ENCODE results near the gene HYAL4. TPM values are rescaled to one million over a fixed set of nuclear protein-coding genes. Genes with fewer than 3 reads are reported as not detected.
"Not testable (repeated sequence)": the region's sequence is repeated elsewhere in the genome, so short reads cannot be mapped to it uniquely, and the experiment has no call there.

HYAL4 gene
- total RNA-seq, 8 experiments from 2014 or later, result 0.24 TPM; not detected in 7

DNA sequence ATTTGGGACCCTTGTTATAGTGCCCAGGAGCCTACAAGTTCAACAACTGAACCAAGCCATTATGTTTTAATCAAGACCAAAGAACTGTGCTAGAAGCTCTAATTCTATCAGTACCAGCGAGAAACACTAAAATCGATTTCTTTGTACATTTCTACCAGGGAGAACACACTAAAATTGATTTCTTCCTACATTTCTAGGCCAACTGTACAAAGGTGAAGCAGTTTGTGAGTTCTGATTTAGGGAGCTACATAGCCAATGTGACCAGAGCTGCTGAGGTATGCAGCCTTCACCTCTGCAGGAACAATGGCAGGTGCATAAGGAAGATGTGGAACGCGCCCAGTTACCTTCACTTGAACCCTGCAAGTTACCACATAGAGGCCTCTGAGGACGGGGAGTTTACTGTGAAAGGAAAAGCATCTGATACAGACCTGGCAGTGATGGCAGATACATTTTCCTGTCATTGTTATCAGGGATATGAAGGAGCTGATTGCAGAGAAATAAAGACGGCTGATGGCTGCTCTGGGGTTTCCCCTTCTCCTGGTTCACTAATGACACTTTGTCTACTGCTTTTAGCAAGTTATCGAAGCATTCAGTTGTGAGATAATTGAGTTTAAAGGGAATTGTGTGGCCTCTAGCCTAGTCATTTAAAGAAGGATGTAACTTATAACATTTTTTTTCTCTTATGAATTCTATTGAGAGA is 31.7 kb downstream of the HYAL4 start:
- in situ Hi-C loops (cut with MboI; ENCODE audit: low pct_unique_long_range_greater_than_20kb in 2 of 9, low sequenced_read_pairs in 9 of 9, unreplicated experiment in 9 of 9), result no loop called here
- H3K27ac ChIP-seq, result no peak overlapping the region
- no peak for ATAC-seq (replicated peaks in 6 of 8)
- H3K4me1 ChIP-seq (replicated peaks in 1 of 2), result no peaks in the 10 kb centered on the region
- WGBS, 10 experiments, result 5 to 89% (median 57%) methylated on average over 2 to 6 of the region's 7 CpGs; no CpG with 5 or more reads in 2 of the 10 experiments
- H3K4me3 ChIP-seq, result no peak overlapping the region

DNA sequence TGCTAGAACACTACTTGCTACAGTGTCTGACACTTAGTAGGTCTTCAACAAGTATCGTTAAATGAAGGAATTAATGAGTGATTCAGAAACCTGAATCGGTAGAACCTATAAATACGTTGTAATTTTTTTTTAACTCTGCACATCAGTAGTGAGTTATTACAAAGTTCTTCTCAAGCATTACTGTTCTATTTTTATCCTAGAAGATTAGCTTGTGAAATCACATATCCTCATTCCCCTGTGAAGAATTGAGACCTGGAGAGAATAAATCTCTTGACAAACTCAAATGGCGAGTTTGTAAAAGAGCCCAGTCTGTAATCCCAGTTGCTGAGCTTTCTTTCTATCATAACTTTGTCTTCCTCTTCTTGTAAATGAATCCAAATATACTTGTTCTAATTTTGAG is 34.7 kb downstream of the HYAL4 start:
- Histone ChIP-seq H3K27ac (no peak overlapping the region), H3K4me1 (replicated peaks in 1 of 2) (no peaks in the 10 kb centered on the region), H3K4me3 (no peak overlapping the region)
- 20 to 100% (median 78%) methylated on average over 1 to 4 of the region's 4 CpGs for WGBS, 10 experiments
- ATAC-seq (replicated peaks in 6 of 8), result no peak
- in situ Hi-C loops (cut with MboI; ENCODE audit: low pct_unique_long_range_greater_than_20kb in 2 of 9, low sequenced_read_pairs in 9 of 9, unreplicated experiment in 9 of 9), result no loop called here

DNA sequence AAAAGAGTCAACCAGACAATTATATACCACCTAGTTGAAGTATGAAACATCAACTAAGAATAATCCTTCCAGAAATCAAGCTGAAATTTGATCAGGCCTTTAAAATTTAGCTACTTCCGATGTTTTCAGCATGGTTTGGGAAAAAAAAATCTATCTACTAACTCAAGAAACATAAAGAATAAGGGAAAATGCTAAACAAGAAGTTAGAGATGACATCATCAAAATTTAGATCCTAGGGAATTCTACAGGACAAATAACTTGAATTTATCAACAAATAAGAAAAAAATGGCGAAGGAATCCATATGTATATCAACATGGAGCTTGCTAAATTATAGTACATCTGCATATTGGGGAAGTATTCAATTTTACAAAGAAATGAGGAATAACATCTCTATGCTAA is 36.3 kb downstream of the HYAL4 start:
- ATAC-seq (replicated peaks in 6 of 8), result no peak
- Histone ChIP-seq H3K27ac (no peak overlapping the region), H3K4me3 (no peak overlapping the region), H3K4me1 (replicated peaks in 1 of 2) (no peaks in the 10 kb centered on the region)
- in situ Hi-C loops (cut with MboI; ENCODE audit: low pct_unique_long_range_greater_than_20kb in 2 of 9, low sequenced_read_pairs in 9 of 9, unreplicated experiment in 9 of 9), result no loop called here
- WGBS, 10 experiments, result 0 to 100% (median 50%) methylated on average over 2 of the region's 2 CpGs; no CpG with 5 or more reads in 1 of the 10 experiments

DNA sequence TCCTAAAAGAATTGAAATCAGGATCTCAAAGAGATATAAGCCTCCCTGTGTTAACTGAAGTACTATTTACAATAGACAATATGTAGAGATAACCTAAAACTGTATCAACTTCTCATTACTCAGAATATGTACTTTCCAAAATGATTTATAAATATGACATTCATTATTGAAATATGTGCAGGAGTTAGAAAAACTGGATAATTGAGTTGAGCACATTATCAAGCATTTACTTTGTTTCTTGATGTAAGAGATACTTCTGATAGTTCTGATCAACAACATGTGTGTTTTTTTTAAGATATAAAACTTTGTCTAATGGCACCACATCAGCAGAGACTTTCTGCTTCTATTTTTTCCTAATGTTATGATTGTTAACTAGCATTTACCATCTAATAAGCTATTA is 38.2 kb downstream of the HYAL4 start:
- H3K4me3 ChIP-seq, result no peak overlapping the region
- H3K4me1 ChIP-seq (replicated peaks in 1 of 2), result no peaks in the 10 kb centered on the region
- no peak overlapping the region for H3K27ac ChIP-seq
- in situ Hi-C loops (cut with MboI; ENCODE audit: low pct_unique_long_range_greater_than_20kb in 2 of 9, low sequenced_read_pairs in 9 of 9, unreplicated experiment in 9 of 9), result no loop called here
- ATAC-seq (replicated peaks in 6 of 8), result no peak

DNA sequence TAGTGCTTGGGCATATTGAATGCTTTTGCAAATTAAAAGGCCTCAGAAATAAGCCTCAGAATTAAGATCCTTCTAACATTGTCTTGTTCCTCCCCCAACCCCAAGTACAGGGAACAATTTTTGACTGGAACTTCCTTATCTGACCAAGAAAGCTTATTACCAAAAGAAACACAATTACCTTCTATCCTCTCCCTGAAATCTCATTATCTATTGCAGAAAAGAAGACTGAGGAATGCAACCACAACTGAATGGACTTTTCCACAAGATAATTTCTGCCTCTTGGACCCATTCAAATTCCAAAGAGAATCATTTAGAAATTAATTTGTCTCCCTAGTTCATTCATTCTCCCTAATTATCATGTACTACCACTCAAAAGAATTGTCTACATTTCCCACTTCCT is 43.2 kb downstream of the HYAL4 start:
- H3K4me1 ChIP-seq (replicated peaks in 1 of 2), result no peaks in the 10 kb centered on the region
- no peak for ATAC-seq (replicated peaks in 6 of 8)
- in situ Hi-C loops (cut with MboI; ENCODE audit: low pct_unique_long_range_greater_than_20kb in 2 of 9, low sequenced_read_pairs in 9 of 9, unreplicated experiment in 9 of 9), result no loop called here
- no peak overlapping the region for H3K27ac ChIP-seq
- H3K4me3 ChIP-seq, result no peak overlapping the region

DNA sequence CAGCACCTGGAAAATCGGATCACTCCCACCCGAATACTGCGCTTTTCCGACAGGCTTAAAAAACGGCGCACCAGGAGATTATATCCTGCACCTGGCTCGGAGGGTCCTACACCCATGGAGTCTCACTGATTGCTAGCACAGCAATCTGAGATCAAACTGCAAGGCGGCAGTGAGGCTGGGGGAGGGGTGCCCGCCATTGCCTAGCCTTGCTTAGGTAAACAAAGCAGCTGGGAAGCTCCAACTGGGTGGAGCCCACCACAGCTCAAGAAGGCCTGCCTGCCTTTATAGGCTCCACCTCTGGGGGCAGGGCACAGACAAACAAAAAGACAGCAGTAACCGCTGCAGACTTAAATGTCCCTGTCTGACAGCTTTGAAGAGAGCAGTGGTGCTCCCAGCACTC is 49.8 kb downstream of the HYAL4 start:
- H3K4me1 ChIP-seq (replicated peaks in 1 of 2); H3K27ac ChIP-seq; H3K4me3 ChIP-seq; in situ Hi-C loops (cut with MboI; ENCODE audit: low pct_unique_long_range_greater_than_20kb in 2 of 9, low sequenced_read_pairs in 9 of 9, unreplicated experiment in 9 of 9); ATAC-seq (replicated peaks in 6 of 8): not testable (repeated sequence)
- WGBS, 10 experiments, result 17% methylated on average over 2 of the region's 10 CpGs; no CpG with 5 or more reads in 9 of the 10 experiments

DNA sequence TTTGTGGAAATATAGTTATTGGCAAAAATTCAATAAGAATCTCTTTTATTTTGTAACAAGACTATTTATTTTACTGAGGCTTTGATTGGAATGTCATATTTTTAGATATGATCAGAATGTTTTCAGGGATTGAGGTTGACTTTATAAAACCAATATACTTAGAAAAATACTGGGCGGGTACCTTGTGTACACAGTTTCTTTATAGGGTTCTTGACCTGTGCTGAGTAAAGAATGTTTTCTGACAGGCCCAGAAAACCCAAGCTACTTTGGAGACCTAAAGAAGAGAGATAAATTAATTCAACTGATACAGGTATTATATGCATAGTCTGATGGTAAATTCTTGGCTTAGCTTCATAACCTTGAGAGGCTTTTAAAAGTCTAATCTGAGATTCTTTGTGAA is 56.1 kb downstream of the HYAL4 start:
- in situ Hi-C loops (cut with MboI; ENCODE audit: low pct_unique_long_range_greater_than_20kb in 2 of 9, low sequenced_read_pairs in 9 of 9, unreplicated experiment in 9 of 9), result no loop called here
- WGBS, 10 experiments, result 0 to 100% (median 79%) methylated on average over 1 of the region's 1 CpG; no CpG with 5 or more reads in 3 of the 10 experiments
- no peak overlapping the region for H3K27ac ChIP-seq
- no peak overlapping the region for H3K4me3 ChIP-seq
- ATAC-seq (replicated peaks in 6 of 8), result no peak
- no peaks in the 10 kb centered on the region for H3K4me1 ChIP-seq (replicated peaks in 1 of 2)

DNA sequence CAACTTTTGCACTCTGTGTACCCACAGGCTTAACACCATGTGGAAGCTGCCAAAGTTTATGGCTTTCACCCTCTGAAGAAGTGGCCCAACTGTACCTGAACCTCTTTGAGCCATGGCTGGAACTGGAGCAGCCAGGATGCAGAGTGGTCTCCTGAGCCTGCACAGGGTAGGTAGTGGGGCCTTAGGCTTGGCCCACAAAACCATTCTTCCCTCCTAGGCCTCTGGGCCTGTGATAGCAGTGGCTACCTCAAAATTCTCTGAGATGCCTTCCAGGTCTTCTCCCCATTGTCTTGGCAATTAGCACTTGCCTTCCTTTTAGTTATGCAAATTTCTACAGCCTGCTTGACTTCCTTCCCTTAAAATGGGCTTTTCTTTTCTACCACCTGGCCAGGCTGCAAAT is 60.7 kb downstream of the HYAL4 start:
- Histone ChIP-seq H3K4me3 (no peak overlapping the region), H3K4me1 (replicated peaks in 1 of 2) (no peaks in the 10 kb centered on the region), H3K27ac (no peak overlapping the region)
- no peak for ATAC-seq (replicated peaks in 6 of 8)
- in situ Hi-C loops (cut with MboI; ENCODE audit: low pct_unique_long_range_greater_than_20kb in 2 of 9, low sequenced_read_pairs in 9 of 9, unreplicated experiment in 9 of 9), result no loop called here

DNA sequence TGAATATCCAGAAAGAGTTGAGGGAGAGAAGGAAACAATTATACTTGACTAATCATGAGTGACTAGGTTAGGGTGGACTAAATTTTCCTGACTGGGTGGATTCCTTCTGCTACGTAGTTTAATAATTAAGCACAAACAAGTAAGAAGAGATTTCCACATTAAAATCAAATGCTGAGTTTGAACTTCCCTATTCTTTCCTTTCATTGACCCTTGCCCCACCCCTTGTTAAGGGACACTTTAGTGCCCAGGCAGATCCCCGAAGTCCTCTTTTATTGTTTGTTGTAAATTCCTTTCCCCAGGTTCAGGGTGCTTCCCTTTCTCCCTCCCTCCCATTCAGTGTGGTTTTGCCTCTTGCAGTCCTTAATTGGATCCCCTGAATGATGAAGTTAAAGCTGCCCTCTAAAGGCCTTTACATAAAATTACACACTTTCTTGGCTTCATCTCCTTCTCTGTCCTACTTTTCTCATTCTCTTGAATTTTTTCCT is 71.3 kb downstream of the HYAL4 start:
- Histone ChIP-seq H3K27ac (no peak overlapping the region), H3K4me1 (replicated peaks in 1 of 2) (no peaks in the 10 kb centered on the region), H3K4me3 (no peak overlapping the region)
- ATAC-seq (replicated peaks in 6 of 8), result peak in 3 of 8 experiments; percentile 42 to 52 (median 43)
- in situ Hi-C loops (cut with MboI; ENCODE audit: low pct_unique_long_range_greater_than_20kb in 2 of 9, low sequenced_read_pairs in 9 of 9, unreplicated experiment in 9 of 9), result no loop called here
- WGBS, 10 experiments, result 0 to 51% (median 13%) methylated on average over 1 to 2 of the region's 2 CpGs; no CpG with 5 or more reads in 3 of the 10 experiments

DNA sequence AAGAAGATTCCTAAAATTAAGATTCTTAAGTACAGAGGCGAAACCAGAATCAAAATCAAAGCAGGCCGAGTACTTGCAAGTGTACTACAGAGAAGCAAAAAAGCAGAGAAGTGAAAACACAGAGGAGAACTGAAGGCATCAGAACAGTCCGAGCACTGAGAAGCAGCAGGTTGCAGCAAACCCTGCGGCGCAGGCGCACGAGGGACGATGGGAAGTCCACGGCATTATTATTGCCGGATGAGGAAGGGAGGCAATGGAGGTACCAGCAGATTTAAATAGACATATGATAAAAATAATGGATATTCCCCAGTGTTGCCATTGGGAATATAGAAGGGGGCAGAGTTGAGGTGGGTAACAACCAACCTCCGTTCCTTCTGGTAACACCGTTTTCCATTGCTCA is 72.9 kb downstream of the HYAL4 start:
- in situ Hi-C loops (cut with MboI; ENCODE audit: low pct_unique_long_range_greater_than_20kb in 2 of 9, low sequenced_read_pairs in 9 of 9, unreplicated experiment in 9 of 9), result no loop called here
- Histone ChIP-seq H3K4me3 (no peak overlapping the region), H3K27ac (no peak overlapping the region), H3K4me1 (replicated peaks in 1 of 2) (no peaks in the 10 kb centered on the region)
- ATAC-seq (replicated peaks in 6 of 8), result no peak
- 53 to 100% (median 90%) methylated on average over 2 to 12 of the region's 12 CpGs for WGBS, 10 experiments

DNA sequence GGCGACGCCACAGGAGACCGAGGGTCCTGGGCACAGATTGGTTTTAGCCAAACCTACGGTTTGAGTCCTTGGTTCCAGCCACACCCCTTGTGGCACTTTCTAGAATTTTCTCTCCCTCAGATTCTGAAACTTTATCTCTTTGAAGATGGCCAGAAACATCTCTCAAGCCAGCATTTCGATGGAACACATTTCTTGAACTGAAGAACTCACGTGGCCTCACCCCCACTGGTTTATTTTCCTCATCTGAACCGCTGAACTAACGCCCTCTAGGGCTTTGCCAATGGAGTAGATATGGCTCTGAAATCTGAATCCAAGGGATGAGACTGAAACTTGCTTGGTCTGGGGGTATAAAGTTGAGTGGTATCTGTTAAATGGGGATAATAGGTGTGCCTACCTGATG is 73.3 kb downstream of the HYAL4 start:
- in situ Hi-C loops (cut with MboI; ENCODE audit: low pct_unique_long_range_greater_than_20kb in 2 of 9, low sequenced_read_pairs in 9 of 9, unreplicated experiment in 9 of 9), result no loop called here
- H3K4me3 ChIP-seq, result no peak overlapping the region
- 0 to 100% (median 48%) methylated on average over 1 to 7 of the region's 8 CpGs; no CpG with 5 or more reads in 3 of the 10 experiments for WGBS, 10 experiments
- ATAC-seq (replicated peaks in 6 of 8), result no peak
- no peaks in the 10 kb centered on the region for H3K4me1 ChIP-seq (replicated peaks in 1 of 2)
- no peak overlapping the region for H3K27ac ChIP-seq

DNA sequence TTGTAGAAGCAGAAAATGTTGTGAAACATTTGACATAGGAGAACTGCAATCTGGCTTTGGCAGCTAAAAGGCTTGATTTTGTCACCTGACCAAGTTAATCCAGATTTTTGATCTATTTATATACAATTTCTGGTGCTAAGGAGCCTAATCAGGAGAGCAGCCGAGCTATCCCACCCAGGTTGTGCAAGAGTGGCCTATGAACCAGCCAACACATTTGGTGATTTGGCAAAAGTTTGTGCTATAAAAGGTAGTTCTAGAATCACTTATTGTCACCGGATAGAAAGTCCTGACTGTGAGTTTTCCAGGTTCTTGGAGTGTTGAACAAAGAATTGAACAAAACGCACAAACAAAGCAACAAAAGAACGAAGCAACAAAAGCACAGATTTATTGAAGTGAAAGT is 78.6 kb downstream of the HYAL4 start:
- in situ Hi-C loops (cut with MboI; ENCODE audit: low pct_unique_long_range_greater_than_20kb in 2 of 9, low sequenced_read_pairs in 9 of 9, unreplicated experiment in 9 of 9), result no loop called here
- no peaks in the 10 kb centered on the region for H3K4me1 ChIP-seq (replicated peaks in 1 of 2)
- no peak for ATAC-seq (replicated peaks in 6 of 8)
- 0 to 100% (median 75%) methylated on average over 1 to 4 of the region's 4 CpGs for WGBS, 10 experiments
- H3K4me3 ChIP-seq, result no peak overlapping the region
- no peak overlapping the region for H3K27ac ChIP-seq

DNA sequence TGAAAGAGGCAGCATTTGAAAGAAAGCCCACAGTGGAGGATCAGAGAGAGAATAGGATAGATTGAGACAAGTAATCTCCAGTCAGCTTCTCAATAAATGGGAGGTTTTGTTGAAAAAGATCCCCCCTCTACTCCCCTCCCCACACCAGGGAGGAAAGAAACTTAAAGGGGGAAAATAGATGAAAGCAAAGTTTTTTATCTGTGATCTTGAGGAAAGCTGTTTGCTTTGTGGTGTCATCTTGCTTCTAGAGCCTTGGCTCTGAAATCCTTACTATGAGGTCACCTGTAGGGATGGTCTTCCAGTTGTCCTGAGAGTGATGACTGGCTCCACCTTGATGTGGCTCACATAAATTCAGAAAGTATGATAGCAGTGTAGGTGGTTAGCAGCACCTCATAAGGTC is 80.0 kb downstream of the HYAL4 start, which contains the start of gene SPAM1:
Gene SPAM1 (plus strand): TSS at position 301 of the 400 bp plus-strand sequence. CDS start 28,330 bp downstream, outside the sequence.
- in situ Hi-C loops (cut with MboI; ENCODE audit: low pct_unique_long_range_greater_than_20kb in 2 of 9, low sequenced_read_pairs in 9 of 9, unreplicated experiment in 9 of 9), result no loop called here
- Histone ChIP-seq H3K27ac (no peak within 1 kb of the TSS), H3K4me3 (no peak within 1 kb of the TSS), H3K4me1 (replicated peaks in 1 of 2) (no peaks in the 10 kb centered on the region)
- ATAC-seq (replicated peaks in 6 of 8), result no peak

Data from motor neuron (in vitro differentiated cells).